PC-9 (cell line): ENCODE data around the gene DNAJC2. TPM values are rescaled to one million over a fixed set of nuclear protein-coding genes. Genes with fewer than 3 reads are reported as not detected.

Experiments
- BruUV-seq: library from RNA; stranded (reverse); fragments of 400-500 nt; replicated peaks from 2 replicates; lab custom pipeline; 2021; lab: Mats Ljungman, UMichigan
- CTCF ChIA-PET: fragments of 300-600 bp; sonication (Branson Sonifier 250); formaldehyde crosslinking; loops from one replicate; lab custom pipeline; 2022; ENCODE audit warnings: antibody characterized with exemption; lab: Charles Lee
- POLR2A ChIA-PET: fragments of 300-600 bp; sonication (Branson Sonifier 250); formaldehyde crosslinking; loops from one replicate; lab custom pipeline; 2022; ENCODE audit warnings: antibody characterized with exemption; ENCODE audit not compliant: unreplicated experiment; lab: Charles Lee
- DNase-seq, 2 experiments: peaks; one replicate each; pipeline versions ENCODE4 v3.0.0 to v3.0.0-alpha.2; 2015 to 2022; ENCODE audit warnings: mixed read lengths in 1 of 2
- H2AFZ ChIP-seq: fragments of 200-600 bp; sonication (generic); 2 replicates; pipeline ENCODE4 v1.8.1; 2017; ENCODE audit warnings: antibody characterized with exemption
- H3F3A ChIP-seq: fragments of 200-600 bp; sonication (generic); 2 replicates; pipeline ENCODE4 v1.8.1; 2017; ENCODE audit warnings: antibody characterized with exemption, mild to moderate bottlenecking, low read depth; ENCODE audit not compliant: insufficient read depth
- H3K27ac ChIP-seq: fragments of 200-600 bp; sonication (generic); 2 replicates; pipeline ENCODE4 v1.6.1; 2016; ENCODE audit warnings: mixed run types
- H3K27me3 ChIP-seq: fragments of 200-600 bp; sonication (generic); 2 replicates; pipeline ENCODE4 v1.6.1; 2016; ENCODE audit warnings: low read depth, mixed run types; ENCODE audit not compliant: insufficient read depth
- H3K36me3 ChIP-seq: fragments of 200-600 bp; sonication (generic); 2 replicates; pipeline ENCODE4 v1.6.1; 2016; ENCODE audit warnings: low read depth, mixed run types
- H3K4me1 ChIP-seq: fragments of 200-600 bp; sonication (generic); replicated peaks from 2 replicates; pipeline ENCODE4 v1.6.1; 2016; ENCODE audit warnings: mixed run types; ENCODE audit not compliant: insufficient read depth
- H3K4me2 ChIP-seq: fragments of 200-600 bp; sonication (generic); 2 replicates; pipeline ENCODE4 v1.6.1; 2017; ENCODE audit warnings: mixed run types
- H3K4me3 ChIP-seq: fragments of 200-600 bp; sonication (generic); 2 replicates; pipeline ENCODE4 v1.6.1; 2016; ENCODE audit warnings: mixed run types
- H3K79me2 ChIP-seq: fragments of 200-600 bp; sonication (generic); 2 replicates; pipeline ENCODE4 v1.6.1; 2017; ENCODE audit warnings: low read depth, mixed run types
- H3K9me2 ChIP-seq: fragments of 200-600 bp; sonication (generic); 2 replicates; pipeline ENCODE4 v1.8.1; 2017; ENCODE audit warnings: mild to moderate bottlenecking; ENCODE audit not compliant: insufficient read depth
- H3K9me3 ChIP-seq: fragments of 200-600 bp; sonication (generic); 2 replicates; pipeline ENCODE4 v1.8.1; 2016; ENCODE audit warnings: low read depth; ENCODE audit not compliant: insufficient read depth
- H4K20me1 ChIP-seq: fragments of 200-600 bp; sonication (generic); 2 replicates; pipeline ENCODE4 v1.8.1; 2017; ENCODE audit not compliant: insufficient read depth
- CTCF ChIP-seq: fragments of 200-600 bp; sonication (generic); conservative IDR thresholded peaks from 2 replicates; pipeline ENCODE4 v1.6.1; 2017; ENCODE audit warnings: mixed run types, antibody characterized with exemption, mild to moderate bottlenecking, moderate library complexity
- EZH2 ChIP-seq: fragments of 200-600 bp; sonication (generic); IDR thresholded peaks from 2 replicates; pipeline ENCODE4 v1.8.0; 2017; ENCODE audit warnings: antibody characterized with exemption, low read depth
- intact Hi-C: fragments of 100-400 bp; cut with micrococcal nuclease; formaldehyde crosslinking; loops from one replicate; pipeline ENCODE4 v1.10.0; 2022; ENCODE audit not compliant: unreplicated experiment
- total RNA-seq: library from RNA; stranded (reverse); gene quantifications from 2 replicates; pipeline ENCODE4 v1.2.3, GENCODE V29; 2021

The DNAJC2 gene
- total RNA-seq, 1 experiment from 2014 or later = 37.8 TPM

DNA sequence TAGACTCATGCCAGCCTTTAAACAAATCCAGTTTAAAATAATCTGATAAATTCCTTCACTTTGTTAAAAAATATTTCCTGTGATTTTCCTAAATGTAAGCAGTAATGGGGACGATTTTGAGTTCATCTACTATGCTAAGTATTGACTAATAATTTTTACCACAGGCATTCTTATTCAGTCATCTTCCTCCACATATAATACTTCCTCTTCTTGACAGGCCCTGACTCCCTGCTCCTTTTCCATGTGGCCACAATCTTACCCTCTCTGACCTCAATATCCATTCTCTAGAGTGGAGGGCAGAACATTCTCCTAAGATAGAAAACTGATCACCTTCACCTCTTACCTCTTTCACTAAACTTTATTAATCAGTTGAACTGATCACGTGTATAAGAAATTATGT is 7.8 kb downstream of the DNAJC2 start:
- ChIA-PET POLR2A (no interaction called here), CTCF (no interaction called here)
- no peaks in the 10 kb centered on the region for H3K27me3 ChIP-seq
- peaks cover 40% of the 10 kb centered on the region for H4K20me1 ChIP-seq
- no peak overlapping the region for H3K4me3 ChIP-seq
- H3K9me3 ChIP-seq = no peaks in the 10 kb centered on the region
- BruUV-seq = no TSS peak
- H3F3A ChIP-seq = peaks cover 1% of the 10 kb centered on the region
- H3K36me3 ChIP-seq = peaks cover 70% of the 10 kb centered on the region
- TF ChIP-seq EZH2 (no peak), CTCF (no peak)
- H3K27ac ChIP-seq = no peak overlapping the region
- no peaks in the 10 kb centered on the region for H3K4me1 ChIP-seq
- H3K4me2 ChIP-seq = no peak overlapping the region
- intact Hi-C loops = no loop called here
- no peaks in the 10 kb centered on the region for H3K9me2 ChIP-seq
- no peak overlapping the region for H2AFZ ChIP-seq
- no peak for DNase-seq
- peaks cover 62% of the 10 kb centered on the region for H3K79me2 ChIP-seq

- H4K20me1 ChIP-seq = no peaks in the 10 kb centered on the region; the same call in 1 of the 2 replicates
- no peaks in the 10 kb centered on the region; the same call in 1 of the 2 replicates for H3K79me2 ChIP-seq
- H3K9me2 ChIP-seq = no peaks in the 10 kb centered on the region
- no peaks in the 10 kb centered on the region for H3K4me1 ChIP-seq
- H3K4me3 ChIP-seq = no peak overlapping the region
- POLR2A ChIA-PET = no interaction called here
- TF ChIP-seq EZH2 (no peak), CTCF (no peak)
- DNase-seq = no peak
- peaks cover 23% of the 10 kb centered on the region for H3F3A ChIP-seq
- H3K27me3 ChIP-seq = no peaks in the 10 kb centered on the region
- H3K4me2 ChIP-seq = no peak overlapping the region
- H2AFZ ChIP-seq = no peak overlapping the region
- no peaks in the 10 kb centered on the region for H3K9me3 ChIP-seq
- intact Hi-C loops = no loop called here
- peaks cover 36% of the 10 kb centered on the region for H3K36me3 ChIP-seq
- BruUV-seq = no TSS peak
- H3K27ac ChIP-seq = no peak overlapping the region
- CTCF ChIA-PET = no interaction called here
These were observed 18.8 kb downstream of the DNAJC2 start for GRCh38 chr7:103325744-103326143.

DNA sequence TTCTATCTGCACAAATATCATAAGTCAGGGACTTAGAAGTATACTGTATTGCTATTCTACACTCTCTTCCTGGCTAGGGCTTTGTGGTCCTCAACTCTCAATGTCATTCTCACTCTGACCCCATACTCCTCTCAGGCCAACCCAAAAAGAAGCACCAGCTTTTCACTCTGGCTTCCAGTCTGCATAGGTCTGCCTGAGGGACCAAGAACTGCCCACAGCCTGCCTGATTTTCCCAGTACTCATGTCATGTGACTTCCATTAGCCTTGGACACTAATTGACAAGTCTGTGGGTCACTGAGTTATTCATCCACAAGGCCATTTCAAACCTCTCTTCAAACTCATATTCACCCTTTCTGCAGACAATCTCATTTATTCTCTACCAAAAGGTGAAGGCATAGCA is 27.6 kb downstream of the DNAJC2 start:
- Histone ChIP-seq H3K9me2 (no peaks in the 10 kb centered on the region), H3K9me3 (no peaks in the 10 kb centered on the region), H2AFZ (no peak overlapping the region), H3K27me3 (no peaks in the 10 kb centered on the region), H3K79me2 (no peaks in the 10 kb centered on the region), H3K4me2 (no peak overlapping the region), H3F3A (peaks cover 31% of the 10 kb centered on the region), H3K36me3 (peaks cover 65% of the 10 kb centered on the region), H4K20me1 (0 out of 2 replicates have a peak, but pooled peaks cover 2% of the 10 kb centered on the region), H3K27ac (no peak overlapping the region), H3K4me1 (no peaks in the 10 kb centered on the region), H3K4me3 (no peak overlapping the region)
- no peak for DNase-seq
- BruUV-seq = no TSS peak
- intact Hi-C loops = no loop called here
- POLR2A ChIA-PET = interaction anchor here (0.6 kb wide), 1 partner anchor 438 kb away, joined by 6 read pairs; no protein-coding TSS in a partner anchor
- TF ChIP-seq CTCF = no peak
- TF ChIP-seq EZH2 = no peak
- CTCF ChIA-PET = no interaction called here
